Gastrocnemius medialis (tissue), 4 donors: ENCODE results near the gene PHKA2. TPM values are rescaled to one million over a fixed set of nuclear protein-coding genes. Genes with fewer than 3 reads are reported as not detected.

Source experiments
- ATAC-seq, 2 donors: fragments of 150-250 bp; one replicate each; pipeline ENCODE4 v1.9.1; 2016
- DNase-seq, 2 donors: peaks; one replicate each; pipeline ENCODE4 v3.0.0-alpha.2; 2019
- H3K27ac ChIP-seq, 4 donors: fragments of 200-600 bp; sonication (generic); 1 replicate in 1 of 4; 2 replicates in 3 of 4; pipeline ENCODE4 v1.5.1; 2016 to 2018; ENCODE audit warnings: mild to moderate bottlenecking in 2 of 4, moderate library complexity in 1 of 4
- H3K27me3 ChIP-seq, 3 donors: fragments of 200-600 bp; sonication (generic) in 2 of 3; 1 replicate in 1 of 3; 2 replicates in 2 of 3; pipeline versions ENCODE4 v1.5.1 to v1.6.0; 2016 to 2019; ENCODE audit warnings: mild to moderate bottlenecking in 1 of 3, moderate library complexity in 1 of 3
- H3K36me3 ChIP-seq, 2 donors: fragments of 200-600 bp; sonication (generic) in 1 of 2; one replicate each; pipeline ENCODE4 v1.5.1; 2017 to 2018
- H3K4me1 ChIP-seq, 2 donors: fragments of 200-600 bp; sonication (generic) in 1 of 2; one replicate each; pipeline ENCODE4 v1.5.1; 2016 to 2017; ENCODE audit warnings: mild to moderate bottlenecking in 2 of 2
- H3K4me3 ChIP-seq, 4 donors: fragments of 200-600 bp; sonication (generic) in 3 of 4; 1 replicate in 1 of 4; 2 replicates in 3 of 4; pipeline ENCODE4 v1.5.1; 2016 to 2019; ENCODE audit warnings: mild to moderate bottlenecking in 2 of 4
- H3K9me3 ChIP-seq, 3 donors: fragments of 200-600 bp; sonication (generic) in 2 of 3; 1 replicate in 1 of 3; 2 replicates in 2 of 3; pipeline ENCODE4 v1.5.1; 2016 to 2019
- CTCF ChIP-seq, 5 experiments: fragments of 450-650 bp in 3 of 5; fragments of 200-600 bp in 2 of 5; sonication (generic) in 2 of 5; IDR thresholded peaks in 4 of 5; conservative IDR thresholded peaks in 1 of 5; 1 replicate in 4 of 5; 2 replicates in 1 of 5; pipeline ENCODE4 v1.5.1; 2016 to 2019; ENCODE audit warnings: antibody characterized with exemption in 5 of 5, mild to moderate bottlenecking in 3 of 5, moderate library complexity in 3 of 5
- POLR2A ChIP-seq, 2 donors: fragments of 450-650 bp; IDR thresholded peaks; one replicate each; pipeline ENCODE4 v1.6.1; 2017; ENCODE audit warnings: antibody characterized with exemption in 2 of 2, mild to moderate bottlenecking in 2 of 2, moderate library complexity in 2 of 2
- in situ Hi-C, 4 donors: fragments of 200-750 bp; cut with MboI; loops; one replicate each; pipeline versions ENCODE4 v1.15.0 to v1.8.0; 2017; ENCODE audit warnings: low sequenced_read_pairs in 4 of 4
- intact Hi-C: fragments of 100-400 bp; cut with DNase I; formaldehyde crosslinking; loops from one replicate; pipeline ENCODE4 v1.15.1; 2023; ENCODE audit warnings: low total_unique reads
- total RNA-seq, 4 donors: library from RNA; depleted of rRNA; stranded (reverse); fragments of >200 nt; gene quantifications; one replicate each; pipeline versions ENCODE4 v1.1.0 to v1.2.3, GENCODE V29; 2016

Gene PHKA2
- total RNA-seq, 4 donors from 2014 or later, result 4.6 to 20.6 (median 11.0) TPM

GRCh38 chrX:18885328-18886004 is 98.4 kb downstream of the PHKA2 start:
- TF ChIP-seq CTCF (IDR thresholded peaks at IDR 0.05 in 4 of 5, conservative IDR thresholded peaks at IDR 0.05 in 1 of 5) (no peak), POLR2A (IDR thresholded peaks at IDR 0.05) (no peak)
- H3K9me3 ChIP-seq, result no peaks in the 10 kb centered on the region
- H3K36me3 ChIP-seq, result no peaks in the 10 kb centered on the region
- H3K4me3 ChIP-seq, result peak overlapping the region; percentile 45 to 49 (median 48)
- H3K27me3 ChIP-seq, result no peaks in the 10 kb centered on the region
- ATAC-seq (peak; percentile 1 to 2), DNase-seq (no peak)
- H3K27ac ChIP-seq, result peak overlapping the region; percentile 84 to 90 (median 86)
- peaks cover 12 to 20% of the 10 kb centered on the region in 2 donors for H3K4me1 ChIP-seq
- intact Hi-C loops (loop anchor here (2.0 to 5.0 kb wide), 4 partner anchors 53 to 1148 kb away; partner anchors contain the start of genes PDHA1 and SCML1), in situ Hi-C loops (loop anchor here in 3 of 4 donors (25.0 kb wide), 2 partner anchors 198 to 452 kb away; partner anchors contain the start of gene PDHA1 (in 1 of the 3))

- in situ Hi-C loops, result loop anchor here in 3 of 4 donors (25.0 kb wide), 2 partner anchors 198 to 452 kb away; partner anchors contain the start of gene PDHA1 (in 1 of the 3)
- ATAC-seq, result no peak
Measured at GRCh38 chrX:18884916-18885315, 99.0 kb downstream of the PHKA2 start.

GRCh38 chrX:18883961-18884765 is 99.8 kb downstream of the PHKA2 start:
- Histone ChIP-seq H3K9me3 (no peaks in the 10 kb centered on the region), H3K36me3 (no peaks in the 10 kb centered on the region), H3K27ac (peak overlapping the region in 1 of 4 donors; percentile 16), H3K4me3 (no peak overlapping the region), H3K27me3 (no peaks in the 10 kb centered on the region), H3K4me1 (peaks cover 12 to 20% of the 10 kb centered on the region in 2 donors)
- in situ Hi-C loops (loop anchor here in 3 of 4 donors (25.0 kb wide), 2 partner anchors 197 to 453 kb away; partner anchors contain the start of gene PDHA1 (in 1 of the 3)), intact Hi-C loops (no loop called here)
- no peak for TF ChIP-seq POLR2A (IDR thresholded peaks at IDR 0.05)
- no peak for TF ChIP-seq CTCF (IDR thresholded peaks at IDR 0.05 in 4 of 5, conservative IDR thresholded peaks at IDR 0.05 in 1 of 5)
- ATAC-seq (no peak), DNase-seq (no peak)

More at GRCh38 chrX:18884916-18885315, 99.0 kb downstream of the PHKA2 start:
- DNase-seq, result no peak
- Histone ChIP-seq H3K27me3 (no peaks in the 10 kb centered on the region), H3K9me3 (no peaks in the 10 kb centered on the region), H3K4me1 (peaks cover 12 to 20% of the 10 kb centered on the region in 2 donors), H3K36me3 (no peaks in the 10 kb centered on the region), H3K27ac (peak overlapping the region in 3 of 4 donors; percentile 84 to 87 (median 85)), H3K4me3 (no peak overlapping the region)
- intact Hi-C loops, result loop anchor here (5.0 kb wide), 1 partner anchor 1148 kb away; the partner anchor contains the start of gene SCML1
- TF ChIP-seq CTCF (IDR thresholded peaks at IDR 0.05 in 4 of 5, conservative IDR thresholded peaks at IDR 0.05 in 1 of 5), result no peak
- no peak for TF ChIP-seq POLR2A (IDR thresholded peaks at IDR 0.05)

- no peak overlapping the region for H3K4me3 ChIP-seq
- no peaks in the 10 kb centered on the region for H3K27me3 ChIP-seq
- intact Hi-C loops, result no loop called here
- DNase-seq (peak in 1 of 2 donors; percentile 54), ATAC-seq (peak in 1 of 2 donors; percentile 10)
- peaks cover 12 to 20% of the 10 kb centered on the region in 2 donors for H3K4me1 ChIP-seq
- TF ChIP-seq CTCF (IDR thresholded peaks at IDR 0.05 in 4 of 5, conservative IDR thresholded peaks at IDR 0.05 in 1 of 5), result no peak
- no peak for TF ChIP-seq POLR2A (IDR thresholded peaks at IDR 0.05)
- no peaks in the 10 kb centered on the region for H3K36me3 ChIP-seq
- peak overlapping the region in 2 of 4 donors; percentile 16 to 20 for H3K27ac ChIP-seq
- no peaks in the 10 kb centered on the region for H3K9me3 ChIP-seq
- in situ Hi-C loops, result loop anchor here in 3 of 4 donors (25.0 kb wide), 2 partner anchors 196 to 454 kb away; partner anchors contain the start of gene PDHA1 (in 1 of the 3)
Measured at GRCh38 chrX:18883234-18883960, 100.5 kb downstream of the PHKA2 start.
